NOMO-1 treated with dmso at 0.1 percent for 144 hours (cell line): ENCODE data around the gene DMD.

Experiments used
- DNase-seq: peaks from one replicate; lab custom pipeline; 2025; ENCODE audit not compliant: unreplicated experiment; lab: John Stamatoyannopoulos, UW

DMD gene

GRCh38 chrX:31894152-31894551 lies 1317.2 kb downstream of the DMD start:
- DNase-seq, result no peak

DNA sequence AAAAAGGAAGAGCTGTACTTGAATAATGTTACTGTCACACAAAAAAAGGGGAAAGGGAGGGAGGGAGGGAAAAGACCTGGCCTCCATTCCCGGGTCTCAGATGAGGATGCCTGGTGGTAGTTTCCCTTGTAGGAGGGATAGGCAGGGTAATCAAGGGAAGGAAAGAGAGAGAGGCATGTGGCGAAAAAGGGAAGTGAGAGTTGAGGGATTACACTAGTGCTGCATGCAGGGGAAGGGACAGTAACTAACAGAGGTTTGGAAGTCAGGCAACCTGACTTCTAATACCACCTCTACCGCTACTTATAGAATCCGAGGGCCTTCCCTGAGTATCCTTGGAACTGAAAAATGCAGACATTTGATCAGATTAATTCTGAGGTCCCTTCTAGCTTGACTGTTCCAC lies 1317.8 kb downstream of the DMD start:
- DNase-seq, result no peak

DNA sequence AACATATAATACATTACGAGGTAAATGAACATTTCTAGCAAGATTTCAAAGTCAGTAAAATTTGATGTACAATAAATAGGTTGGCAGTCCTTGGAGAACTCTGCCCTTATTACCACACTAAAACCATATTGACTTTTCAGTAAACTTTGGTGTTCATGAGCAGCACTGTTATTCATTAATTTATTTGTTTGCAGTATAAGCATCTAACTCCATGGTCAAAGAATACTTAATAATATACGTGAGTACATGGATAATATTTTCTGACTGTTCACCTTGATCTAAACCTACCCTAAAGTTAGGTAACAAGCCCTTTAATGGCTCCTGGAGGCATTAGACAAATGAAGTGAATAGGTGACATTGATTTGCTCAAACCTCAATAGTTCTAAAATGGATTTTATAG lies 1322.3 kb downstream of the DMD start:
- no peak for DNase-seq

DNA sequence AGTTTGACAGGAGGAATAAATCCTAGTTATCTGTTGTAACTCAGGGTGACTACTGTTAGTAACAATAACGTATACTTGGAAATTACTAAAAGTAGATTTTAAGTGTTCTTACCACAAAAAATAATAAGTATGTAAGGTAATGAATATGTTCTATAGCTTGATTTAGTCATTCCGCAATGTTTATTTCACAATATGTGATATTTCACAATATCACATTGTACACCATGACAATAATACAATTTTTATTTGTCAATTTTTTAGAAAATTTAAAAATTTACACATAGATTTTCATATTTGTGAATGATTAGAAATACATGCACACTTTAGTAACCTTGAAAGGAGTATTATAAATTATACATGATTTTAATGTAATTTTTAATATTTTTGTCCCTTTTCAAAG lies 1326.8 kb downstream of the DMD start:
- no peak for DNase-seq

- no peak for DNase-seq
Observed at GRCh38 chrX:31872007-31872406, 1339.3 kb downstream of the DMD start.

GRCh38 chrX:31870267-31870666 lies 1341.1 kb downstream of the DMD start:
- no peak for DNase-seq

DNA sequence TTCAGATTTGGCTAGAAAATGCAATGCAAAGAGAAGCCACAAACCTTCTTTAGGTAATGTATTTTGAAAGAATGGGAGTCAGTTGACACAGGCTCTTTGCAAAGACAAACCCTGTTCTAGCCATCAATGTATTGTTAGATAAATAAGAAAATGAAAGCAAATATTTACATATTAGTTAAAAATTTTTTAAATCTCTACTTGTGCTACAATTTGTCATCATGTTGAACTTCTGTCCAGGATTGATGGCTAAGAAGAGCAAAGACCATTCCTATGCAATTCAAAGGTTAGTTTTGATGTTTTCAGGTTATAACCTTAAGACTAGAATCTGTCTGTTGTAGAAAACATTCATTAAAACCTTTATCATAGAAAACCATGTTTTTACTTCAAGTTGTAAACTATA lies 1350.7 kb downstream of the DMD start:
- DNase-seq, result no peak

- no peak for DNase-seq
Observed at GRCh38 chrX:31858915-31859314, 1352.4 kb downstream of the DMD start.

DNA sequence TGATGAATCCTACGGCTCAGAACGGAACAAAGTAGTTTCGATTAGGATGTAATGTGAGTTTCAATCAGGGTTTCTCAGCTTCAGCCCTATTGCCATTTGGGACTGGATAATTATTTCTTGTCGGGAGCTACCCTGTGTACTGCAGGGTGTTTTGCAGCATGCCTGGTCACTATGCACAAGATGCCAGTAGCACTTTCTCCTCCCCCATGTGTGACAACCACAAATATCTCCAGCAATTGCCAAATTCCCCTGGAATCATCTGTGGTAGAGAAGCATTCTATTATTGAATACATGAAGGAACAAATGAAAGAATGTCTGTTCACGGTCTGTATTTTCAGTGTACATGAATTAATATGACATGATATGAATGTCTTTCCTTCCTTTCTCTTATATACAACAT lies 1356.6 kb downstream of the DMD start:
- no peak for DNase-seq

- DNase-seq, result no peak
Observed at GRCh38 chrX:31851761-31852160, 1359.6 kb downstream of the DMD start.

DNA sequence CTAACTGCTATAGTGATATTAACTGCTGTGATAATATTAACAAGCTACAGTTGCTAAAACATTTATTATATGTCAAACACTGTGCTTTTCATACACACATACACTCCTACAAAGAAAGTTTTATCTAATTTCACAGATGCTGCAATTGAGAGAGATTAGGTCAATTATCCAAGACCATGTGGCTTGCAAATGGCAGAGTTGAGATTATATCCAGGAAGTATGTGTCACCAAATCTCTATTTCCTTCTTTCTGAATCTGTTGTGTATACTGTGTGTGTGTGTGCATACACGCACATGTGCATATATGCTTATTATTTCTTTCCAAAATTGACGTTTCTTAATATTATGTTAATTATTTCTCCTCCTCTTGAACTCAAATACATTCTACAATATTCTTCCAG lies 1363.6 kb downstream of the DMD start:
- DNase-seq, result no peak

- no peak for DNase-seq
Observed at GRCh38 chrX:31845003-31845402, 1366.3 kb downstream of the DMD start.

DNA sequence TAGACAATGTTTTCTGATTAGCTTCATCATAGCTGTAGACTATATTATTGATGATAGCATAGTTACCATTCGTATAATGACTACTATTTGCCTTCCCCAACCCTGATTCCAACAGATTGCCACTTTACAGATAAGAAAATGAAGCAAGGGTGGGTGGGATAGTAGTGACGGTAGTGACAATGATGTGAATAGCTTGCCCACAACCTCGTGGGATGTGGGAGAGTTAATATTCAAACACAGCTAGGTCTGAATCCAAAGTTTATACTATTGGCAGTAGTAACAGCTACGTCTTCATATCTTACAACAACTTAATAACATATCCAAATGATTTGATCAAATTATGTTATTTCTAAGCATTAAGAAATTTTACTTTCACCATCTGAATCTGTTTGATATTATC lies 1372.7 kb downstream of the DMD start:
- DNase-seq, result no peak

DNA sequence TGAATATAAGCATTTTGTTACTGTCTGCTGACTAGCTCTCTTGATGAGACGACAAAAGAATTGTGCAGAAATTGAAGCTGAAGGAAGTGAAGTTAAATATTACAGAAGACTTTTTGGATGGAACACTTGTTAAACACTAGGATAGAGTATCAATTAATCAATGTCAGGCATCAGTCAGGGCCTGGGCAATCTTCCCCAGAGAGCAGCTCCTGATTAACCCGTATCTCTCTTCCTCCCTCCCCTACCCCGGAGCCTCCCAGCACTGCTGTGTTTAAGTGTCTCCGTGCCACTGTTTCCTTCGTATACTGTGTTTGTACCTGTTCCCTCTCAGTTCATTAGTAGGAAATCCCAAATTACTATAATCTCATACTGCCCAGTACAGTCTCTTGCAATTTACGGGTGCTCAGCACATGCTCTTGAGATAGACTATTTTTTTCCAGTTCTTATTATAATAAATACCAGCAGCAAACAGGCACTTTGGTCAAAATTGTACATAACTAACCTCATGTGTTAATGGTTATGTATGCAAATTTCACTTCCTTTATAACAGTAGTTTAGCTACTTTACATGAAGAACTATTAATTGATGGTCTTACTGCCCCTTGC lies 1373.8 kb downstream of the DMD start:
- DNase-seq, result no peak

DNA sequence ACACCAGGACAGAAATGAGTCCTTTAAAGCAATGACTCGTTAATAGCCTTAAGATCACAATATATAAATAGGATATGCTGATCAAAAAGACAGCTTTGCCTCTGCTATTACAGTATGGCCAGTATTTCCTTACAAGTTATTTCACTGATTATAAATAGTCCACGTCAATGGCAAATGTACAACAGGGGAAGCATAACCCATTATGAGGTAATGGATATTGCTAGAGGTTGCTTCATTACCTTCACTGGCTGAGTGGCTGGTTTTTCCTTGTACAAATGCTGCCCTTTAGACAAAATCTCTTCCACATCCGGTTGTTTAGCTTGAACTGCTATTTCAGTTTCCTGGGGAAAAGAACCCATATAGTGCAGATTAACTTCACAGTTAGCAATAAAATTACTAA lies 1374.9 kb downstream of the DMD start:
- DNase-seq, result no peak

- no peak for DNase-seq
Observed at GRCh38 chrX:31832263-31832662, 1379.1 kb downstream of the DMD start.

DNA sequence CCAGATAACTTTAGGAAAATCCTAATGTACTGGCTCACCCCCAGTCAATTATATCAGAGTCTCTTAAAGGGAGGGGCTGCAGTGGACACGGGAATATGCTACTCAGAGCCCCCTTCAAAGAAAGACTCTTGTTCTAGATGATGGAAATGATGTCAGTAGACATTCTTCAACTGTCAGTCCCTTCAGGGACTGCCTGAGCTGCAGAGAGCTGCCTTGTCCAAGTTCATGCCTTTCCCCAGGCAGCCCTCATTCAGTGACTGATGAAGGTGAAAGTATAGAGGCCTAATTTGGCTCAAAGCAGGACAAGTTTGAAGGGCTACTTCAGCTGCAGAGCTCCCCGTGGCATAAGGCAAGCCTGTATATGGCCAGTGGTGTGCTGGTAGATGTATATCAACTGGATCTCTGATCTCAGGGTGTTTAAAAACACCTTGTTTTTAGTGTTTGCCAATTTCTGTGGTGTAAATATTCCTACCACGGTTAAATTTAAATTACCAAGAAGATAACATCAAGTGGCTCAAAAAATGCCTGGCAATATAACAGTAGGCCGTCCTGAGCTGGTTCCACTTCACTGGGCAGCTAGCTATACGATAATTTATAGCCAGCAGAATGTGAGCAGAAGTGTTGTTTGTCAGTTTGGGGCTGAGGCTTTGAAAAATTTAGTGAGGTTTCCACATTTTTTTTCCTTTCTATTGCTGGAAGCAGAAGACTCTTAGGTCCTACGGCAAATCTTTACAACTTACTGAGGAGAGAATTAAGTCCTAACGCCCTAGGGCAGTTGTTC lies 1390.7 kb downstream of the DMD start:
- DNase-seq, result no peak

DNA sequence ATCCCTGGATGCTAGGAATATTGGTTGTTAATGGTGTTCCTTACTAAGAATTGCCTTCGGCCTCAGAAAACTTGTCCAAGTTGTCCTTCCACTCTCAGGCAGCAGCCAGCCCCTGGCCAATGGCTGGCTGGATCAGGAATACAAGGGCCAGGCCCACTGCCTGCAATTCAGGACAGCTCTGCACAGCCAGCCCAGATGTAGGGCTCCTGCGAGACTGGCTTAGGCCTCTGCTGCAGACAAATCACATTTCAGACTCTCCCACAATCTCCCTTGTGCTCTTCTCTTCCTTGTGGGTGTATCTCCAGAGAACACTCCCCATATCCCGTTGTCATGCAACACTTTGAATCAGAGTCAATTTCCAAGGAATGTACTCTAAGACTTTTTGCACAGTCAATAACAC lies 1391.9 kb downstream of the DMD start:
- no peak for DNase-seq

GRCh38 chrX:31811106-31811505 lies 1400.2 kb downstream of the DMD start:
- DNase-seq, result no peak

DNA sequence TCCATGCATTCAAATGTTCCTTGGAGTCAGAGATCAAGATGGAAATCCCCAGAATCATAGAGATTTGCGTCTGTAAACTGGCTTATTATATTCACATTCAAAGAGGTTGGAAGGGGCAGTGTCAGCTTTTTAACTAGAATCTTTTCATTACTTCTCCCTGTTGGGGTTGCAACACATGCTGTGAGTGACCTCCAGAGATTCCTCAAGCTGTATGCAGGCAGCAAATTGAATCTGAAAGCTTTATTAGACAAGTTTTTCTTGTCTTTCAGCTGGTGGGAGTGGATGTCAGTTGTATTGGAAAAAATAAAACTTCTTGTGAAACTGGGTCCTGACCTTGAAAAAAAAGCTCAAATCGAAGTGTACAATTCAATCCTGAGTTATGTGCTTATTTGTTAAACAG lies 1403.0 kb downstream of the DMD start:
- DNase-seq, result no peak

GRCh38 chrX:31807165-31807564 lies 1404.2 kb downstream of the DMD start:
- no peak for DNase-seq

GRCh38 chrX:31805781-31806180 lies 1405.6 kb downstream of the DMD start:
- no peak for DNase-seq

DNA sequence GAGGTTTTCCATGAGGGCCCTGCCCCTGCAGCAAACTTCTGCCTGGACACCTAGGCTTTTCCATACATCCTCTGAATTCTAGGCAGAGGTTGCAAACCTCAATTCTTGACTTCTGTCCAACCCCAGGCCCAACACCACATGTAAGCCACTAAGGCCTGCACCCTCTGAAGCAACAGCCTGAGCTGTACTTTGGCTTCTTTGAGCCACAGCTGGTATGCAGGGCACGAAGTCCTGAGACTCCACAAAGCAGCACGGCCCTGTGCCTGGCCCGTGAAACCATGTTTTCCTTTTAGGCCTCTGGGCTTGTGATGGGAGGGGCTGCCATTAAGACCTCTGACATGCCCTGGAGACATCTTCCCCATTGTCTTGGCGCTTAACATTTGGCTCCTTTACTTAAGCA lies 1411.1 kb downstream of the DMD start:
- DNase-seq, result no peak
